Measurements from ENCODE around the gene HES5. TPM values are rescaled to one million over a fixed set of nuclear protein-coding genes. Genes with fewer than 3 reads are reported as not detected.

The HES5 gene
- total RNA-seq, 4 donors from 2014 or later, result not detected

DNA sequence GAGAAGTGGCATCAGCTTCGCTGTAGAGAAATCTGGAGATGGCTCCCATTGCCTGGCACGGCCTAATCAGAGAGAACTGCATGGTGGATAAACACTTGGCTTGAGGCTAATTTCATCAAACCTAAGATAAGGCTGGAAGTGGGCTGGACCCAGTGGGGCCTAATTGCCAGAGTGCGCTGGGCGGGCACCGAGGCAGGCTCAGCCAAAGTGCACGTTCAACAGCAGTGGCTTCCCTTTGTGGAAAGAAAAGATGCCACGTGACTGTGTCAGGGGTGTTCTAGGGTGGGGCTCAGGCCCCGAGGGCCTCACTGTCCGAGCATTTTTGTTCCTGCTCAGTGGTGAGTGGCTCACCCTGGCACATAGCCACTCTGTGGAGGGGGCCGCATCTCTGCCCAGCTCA lies 48.2 kb downstream of the HES5 start:
- WGBS, 2 donors, result 13 to 27% methylated on average over 4 to 10 of the region's 10 CpGs
- Histone ChIP-seq H3K4me1 (peaks cover 37 to 45% of the 10 kb centered on the region in 2 donors), H3K27ac (peak overlapping the region; percentile 91 to 96 (median 94)), H3K4me3 (replicated peaks in 1 of 3) (no peak overlapping the region), H3K36me3 (no peaks in the 10 kb centered on the region), H3K27me3 (no peaks in the 10 kb centered on the region), H3K9me3 (no peaks in the 10 kb centered on the region)
- no peak for TF ChIP-seq CTCF (IDR thresholded peaks at IDR 0.05)
- TF ChIP-seq POLR2A (IDR thresholded peaks at IDR 0.05), result no peak
- DNase-seq, result peak; percentile 94 to 95
- intact Hi-C loops (cut with DNase I), result no loop called here

GRCh38 chr1:2480986-2481364 lies 49.1 kb downstream of the HES5 start:
- TF ChIP-seq CTCF (IDR thresholded peaks at IDR 0.05) (no peak), POLR2A (IDR thresholded peaks at IDR 0.05) (no peak)
- no peaks in the 10 kb centered on the region for H3K9me3 ChIP-seq
- intact Hi-C loops (cut with DNase I), result no loop called here
- peaks cover 39 to 53% of the 10 kb centered on the region in 2 donors for H3K4me1 ChIP-seq
- peak overlapping the region; percentile 91 to 96 (median 94) for H3K27ac ChIP-seq
- no peak overlapping the region for H3K4me3 ChIP-seq (replicated peaks in 1 of 3)
- DNase-seq, result peak; percentile 96 to 97
- no peaks in the 10 kb centered on the region for H3K27me3 ChIP-seq
- H3K36me3 ChIP-seq, result no peaks in the 10 kb centered on the region
- WGBS, 2 donors, result 62 to 65% methylated on average over 7 to 11 of the region's 12 CpGs

DNA sequence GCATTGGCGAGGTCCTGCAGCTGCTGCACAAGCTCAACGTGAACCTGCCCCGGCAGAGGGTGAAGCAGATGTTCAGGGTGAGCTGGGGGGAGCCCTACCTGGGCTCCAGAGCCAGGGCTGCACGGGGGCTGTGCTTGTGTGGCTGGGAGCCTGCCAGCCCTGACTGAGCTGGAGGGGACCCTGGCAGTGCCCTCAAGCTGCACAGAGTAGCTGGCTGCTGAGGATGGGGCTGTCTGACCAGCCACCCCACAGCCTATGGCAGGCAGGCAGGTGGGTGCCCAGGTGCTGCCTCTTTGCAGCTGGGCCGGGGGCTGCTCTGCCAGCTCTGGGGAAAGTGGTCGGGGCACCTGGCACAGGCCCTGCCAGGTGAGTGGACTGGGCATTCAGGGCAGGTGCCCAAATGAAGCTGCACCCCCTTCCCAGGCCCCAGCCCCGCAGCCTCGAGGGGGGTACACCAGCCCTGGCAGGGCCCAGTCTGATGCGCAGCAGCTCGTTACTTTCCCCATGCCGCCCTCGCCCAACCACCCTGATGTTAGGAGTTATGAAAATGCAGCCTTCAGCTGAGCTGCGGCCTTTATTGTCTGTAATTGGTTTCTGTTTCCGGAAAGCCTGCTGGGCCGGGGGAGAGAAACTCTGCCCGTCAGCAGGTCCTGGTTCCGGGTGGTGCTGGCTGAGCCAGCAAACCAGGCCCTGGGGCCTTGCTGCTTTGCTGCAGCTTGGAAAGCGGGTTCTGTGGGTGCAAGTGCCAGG lies 49.7 kb downstream of the HES5 start:
- Histone ChIP-seq H3K9me3 (no peaks in the 10 kb centered on the region), H3K4me3 (replicated peaks in 1 of 3) (no peak overlapping the region), H3K27ac (peak overlapping the region; percentile 64 to 96 (median 91)), H3K4me1 (peaks cover 45 to 58% of the 10 kb centered on the region in 2 donors), H3K36me3 (no peaks in the 10 kb centered on the region), H3K27me3 (no peaks in the 10 kb centered on the region)
- TF ChIP-seq CTCF (IDR thresholded peaks at IDR 0.05), result no peak
- TF ChIP-seq POLR2A (IDR thresholded peaks at IDR 0.05), result no peak
- peak in 1 of 2 donors; percentile 8 for DNase-seq
- intact Hi-C loops (cut with DNase I), result no loop called here
- 59 to 73% methylated on average over 7 to 14 of the region's 18 CpGs for WGBS, 2 donors

GRCh38 chr1:2479618-2480017 lies 50.4 kb downstream of the HES5 start:
- DNase-seq, result no peak
- Histone ChIP-seq H3K36me3 (no peaks in the 10 kb centered on the region), H3K4me1 (peaks cover 52 to 66% of the 10 kb centered on the region in 2 donors), H3K27ac (peak overlapping the region; percentile 64 to 96 (median 91)), H3K27me3 (no peaks in the 10 kb centered on the region), H3K4me3 (replicated peaks in 1 of 3) (no peak overlapping the region), H3K9me3 (no peaks in the 10 kb centered on the region)
- 87 to 93% methylated on average over 6 to 24 of the region's 28 CpGs for WGBS, 2 donors
- intact Hi-C loops (cut with DNase I), result no loop called here
- TF ChIP-seq CTCF (IDR thresholded peaks at IDR 0.05), result no peak
- TF ChIP-seq POLR2A (IDR thresholded peaks at IDR 0.05), result no peak

DNA sequence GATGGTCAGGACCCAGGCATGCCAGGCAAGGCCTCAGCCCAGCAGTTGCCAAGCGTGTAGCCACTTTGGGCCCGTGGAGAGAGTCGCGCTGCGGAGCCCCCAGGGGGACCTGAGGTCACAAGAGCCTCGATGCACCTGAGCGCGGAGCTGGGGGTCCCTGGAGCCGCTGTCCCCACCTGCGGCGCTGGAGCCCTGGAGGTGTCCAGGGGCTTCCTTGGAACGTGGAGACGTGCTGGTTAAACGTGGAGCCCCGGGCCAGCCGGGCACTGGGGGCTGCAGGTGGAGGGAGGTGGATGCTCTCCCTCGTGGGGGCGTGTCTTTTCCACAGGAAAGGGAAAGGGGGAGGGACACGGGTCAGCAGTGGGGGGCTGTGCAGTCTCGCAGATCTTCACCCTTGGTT lies 50.9 kb downstream of the HES5 start:
- Histone ChIP-seq H3K9me3 (no peaks in the 10 kb centered on the region), H3K27ac (peak overlapping the region in 1 of 3 donors; percentile 96), H3K4me3 (replicated peaks in 1 of 3) (no peak overlapping the region), H3K27me3 (no peaks in the 10 kb centered on the region), H3K36me3 (no peaks in the 10 kb centered on the region), H3K4me1 (peaks cover 55 to 71% of the 10 kb centered on the region in 2 donors)
- TF ChIP-seq POLR2A (IDR thresholded peaks at IDR 0.05), result no peak
- TF ChIP-seq CTCF (IDR thresholded peaks at IDR 0.05), result no peak
- intact Hi-C loops (cut with DNase I), result no loop called here
- no peak for DNase-seq
- WGBS, 2 donors, result 83% methylated on average over 16 of the region's 20 CpGs; no CpG with 5 or more reads in 1 of the 2 donors
